Natural killer cell (primary cell): ENCODE data around the gene ATF6B. TPM values are rescaled to one million over a fixed set of nuclear protein-coding genes. Genes with fewer than 3 reads are reported as not detected.

ENCODE experiments used
- ATAC-seq, 3 donors: fragments of 150-1000 bp in 2 of 3; fragments of 200-7000 bp in 1 of 3; cut with Tn5 transposase; 1 replicate in 1 of 3; 2 replicates in 2 of 3; pipeline ENCODE4 v1.10.0; 2021; ENCODE audit warnings: mild to moderate bottlenecking in 2 of 3, moderate library complexity in 2 of 3
- DNase-seq, 2 donors: peaks; one replicate each; pipeline versions ENCODE4 v3.0.0 to v3.0.0-alpha.2; 2013 to 2021; ENCODE audit warnings: mixed read lengths in 1 of 2
- H3K27ac ChIP-seq: one replicate; pipeline ENCODE4 v1.5.1; 2013; ENCODE audit warnings: mild to moderate bottlenecking, low read length
- H3K27me3 ChIP-seq: one replicate; pipeline ENCODE4 v1.6.1; 2013; ENCODE audit warnings: low read length; ENCODE audit not compliant: control insufficient read depth, insufficient read depth
- H3K36me3 ChIP-seq: one replicate; pipeline ENCODE4 v1.6.1; 2013; ENCODE audit warnings: low read length; ENCODE audit not compliant: control insufficient read depth, insufficient read depth
- H3K4me1 ChIP-seq: one replicate; pipeline ENCODE4 v1.6.1; 2013; ENCODE audit warnings: low read length; ENCODE audit not compliant: control insufficient read depth, insufficient read depth
- H3K4me3 ChIP-seq: one replicate; pipeline ENCODE4 v1.5.1; 2013; ENCODE audit warnings: low read length
- H3K9me3 ChIP-seq: one replicate; pipeline ENCODE4 v1.6.1; 2013; ENCODE audit warnings: low read length; ENCODE audit not compliant: control insufficient read depth, insufficient read depth
- H3K27ac Mint-ChIP-seq, 2 donors: one replicate each; pipeline ENCODE4 v1.8.0; 2022; ENCODE audit warnings: mild to moderate bottlenecking in 2 of 2, mixed read lengths in 2 of 2, moderate library complexity in 1 of 2
- H3K27me3 Mint-ChIP-seq, 2 donors: one replicate each; pipeline ENCODE4 v1.8.0; 2022; ENCODE audit warnings: low read depth in 2 of 2, mixed read lengths in 2 of 2
- H3K36me3 Mint-ChIP-seq: one replicate; pipeline ENCODE4 v1.8.0; 2022; ENCODE audit warnings: mixed read lengths
- H3K4me1 Mint-ChIP-seq, 2 donors: one replicate each; pipeline ENCODE4 v1.8.0; 2022; ENCODE audit warnings: mixed read lengths in 2 of 2
- H3K4me3 Mint-ChIP-seq: one replicate; pipeline ENCODE4 v1.8.0; 2022; ENCODE audit warnings: mild to moderate bottlenecking, moderate library complexity, mixed read lengths
- H3K9me3 Mint-ChIP-seq, 2 donors: one replicate each; pipeline ENCODE4 v1.8.0; 2022; ENCODE audit warnings: mixed read lengths in 2 of 2
- WGBS: methylation state at CpG from one replicate; pipeline ENCODE4 v1.1.7; 2013; ENCODE audit warnings: missing lambda C conversion rate; ENCODE audit not compliant: insufficient coverage; 5-methylcytosine and 5-hydroxymethylcytosine counted together
- intact Hi-C: fragments of 100-400 bp; cut with micrococcal nuclease; formaldehyde crosslinking; loops from one replicate; pipeline ENCODE4 v1.14.2; 2022
- total RNA-seq, 4 donors: library from RNA; stranded (reverse); fragments of 120-200 nt in 1 of 4; gene quantifications; one replicate each; pipeline versions ENCODE4 v1.2.3 to v1.2.4, GENCODE V29; 2013 to 2022
- TF ChIP-seq, protein P1 (sequence below): fragments of 200-600 bp; IDR thresholded peaks from one replicate; pipeline ENCODE4 v1.8.0; 2022; ENCODE audit warnings: antibody characterized with exemption

ATF6B gene
- total RNA-seq, 3 donors from 2014 or later (not counting 1 experiment from before 2014, with no cell fraction given), result 157 to 187 (median 178) TPM

DNA sequence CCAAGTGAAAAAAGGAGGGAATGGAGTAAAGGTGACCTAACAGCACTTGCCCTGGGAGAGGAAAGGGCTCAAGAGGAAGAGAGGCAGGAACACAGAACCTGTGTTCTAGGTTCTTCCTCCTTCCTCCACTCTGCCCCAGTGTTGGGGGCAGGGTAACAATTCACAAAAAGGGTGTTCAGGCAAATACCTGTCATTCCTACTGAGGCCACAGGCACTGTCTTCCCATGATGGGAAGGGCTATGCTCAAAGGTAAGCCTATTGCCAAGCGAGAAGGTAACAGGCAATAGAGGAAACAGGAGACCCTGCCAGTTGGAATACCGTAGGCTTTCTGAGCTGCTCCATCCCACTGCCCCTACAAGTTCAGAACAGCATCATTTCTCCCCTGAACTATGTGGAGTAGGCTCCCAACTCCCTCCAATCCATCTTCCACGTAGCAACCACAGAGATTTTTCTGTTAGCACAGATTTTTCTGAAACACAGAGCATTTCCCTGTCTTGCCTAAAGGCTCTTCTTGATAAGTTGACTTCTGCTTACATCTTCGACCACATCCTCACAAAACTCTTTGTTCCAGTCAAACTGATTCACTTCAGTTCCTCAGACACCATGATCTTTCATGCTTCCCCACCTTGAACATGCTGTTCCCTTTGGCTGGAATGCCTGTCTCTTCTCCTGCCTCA is 45.1 kb upstream of the ATF6B start:
- H3K36me3 Mint-ChIP-seq, result no peaks in the 10 kb centered on the region
- intact Hi-C loops, result loop anchor here (10.0 kb wide), 1 partner anchor 508 kb away; the partner anchor contains the start of genes C6orf47, CSNK2B, GPANK1 and LY6G5B
- no peaks in the 10 kb centered on the region for H3K9me3 ChIP-seq
- peaks cover 42 to 59% of the 10 kb centered on the region in 2 donors for H3K4me1 Mint-ChIP-seq
- H3K36me3 ChIP-seq, result peaks cover 23% of the 10 kb centered on the region
- no peak overlapping the region for H3K4me3 ChIP-seq
- no peaks in the 10 kb centered on the region for H3K27me3 Mint-ChIP-seq
- H3K27me3 ChIP-seq, result no peaks in the 10 kb centered on the region
- 73% methylated on average over 4 of the region's 4 CpGs for WGBS
- DNase-seq (no peak), ATAC-seq (no peak)
- TF ChIP-seq, protein P1, sequence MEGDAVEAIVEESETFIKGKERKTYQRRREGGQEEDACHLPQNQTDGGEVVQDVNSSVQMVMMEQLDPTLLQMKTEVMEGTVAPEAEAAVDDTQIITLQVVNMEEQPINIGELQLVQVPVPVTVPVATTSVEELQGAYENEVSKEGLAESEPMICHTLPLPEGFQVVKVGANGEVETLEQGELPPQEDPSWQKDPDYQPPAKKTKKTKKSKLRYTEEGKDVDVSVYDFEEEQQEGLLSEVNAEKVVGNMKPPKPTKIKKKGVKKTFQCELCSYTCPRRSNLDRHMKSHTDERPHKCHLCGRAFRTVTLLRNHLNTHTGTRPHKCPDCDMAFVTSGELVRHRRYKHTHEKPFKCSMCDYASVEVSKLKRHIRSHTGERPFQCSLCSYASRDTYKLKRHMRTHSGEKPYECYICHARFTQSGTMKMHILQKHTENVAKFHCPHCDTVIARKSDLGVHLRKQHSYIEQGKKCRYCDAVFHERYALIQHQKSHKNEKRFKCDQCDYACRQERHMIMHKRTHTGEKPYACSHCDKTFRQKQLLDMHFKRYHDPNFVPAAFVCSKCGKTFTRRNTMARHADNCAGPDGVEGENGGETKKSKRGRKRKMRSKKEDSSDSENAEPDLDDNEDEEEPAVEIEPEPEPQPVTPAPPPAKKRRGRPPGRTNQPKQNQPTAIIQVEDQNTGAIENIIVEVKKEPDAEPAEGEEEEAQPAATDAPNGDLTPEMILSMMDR, result no peak
- no peak overlapping the region for H3K27ac ChIP-seq
- peaks cover 25% of the 10 kb centered on the region for H3K4me1 ChIP-seq
- no peak overlapping the region for H3K27ac Mint-ChIP-seq
- H3K9me3 Mint-ChIP-seq, result no peaks in the 10 kb centered on the region
- no peak overlapping the region for H3K4me3 Mint-ChIP-seq

DNA sequence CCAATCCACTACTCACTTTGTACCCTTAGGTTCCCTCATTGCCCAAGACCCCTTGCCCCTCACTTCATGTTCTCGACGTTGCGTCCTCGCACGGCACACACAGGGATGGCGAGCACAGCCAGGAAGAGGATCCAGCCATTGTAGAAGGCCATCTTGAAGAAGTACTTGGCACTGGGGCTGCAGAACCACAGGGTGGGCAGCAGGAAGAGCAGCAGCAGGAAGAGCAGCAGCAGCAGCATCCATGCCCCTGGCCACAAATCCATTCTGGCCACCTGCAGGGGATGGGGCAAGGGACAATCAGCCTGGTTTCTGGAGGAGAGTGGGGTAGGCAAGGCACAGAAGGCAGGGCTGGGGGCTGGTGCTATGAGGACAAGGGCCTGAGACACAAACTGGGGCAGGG is 43.2 kb upstream of the ATF6B start:
- no peak for ATAC-seq
- 98% methylated on average over 6 of the region's 6 CpGs for WGBS

DNA sequence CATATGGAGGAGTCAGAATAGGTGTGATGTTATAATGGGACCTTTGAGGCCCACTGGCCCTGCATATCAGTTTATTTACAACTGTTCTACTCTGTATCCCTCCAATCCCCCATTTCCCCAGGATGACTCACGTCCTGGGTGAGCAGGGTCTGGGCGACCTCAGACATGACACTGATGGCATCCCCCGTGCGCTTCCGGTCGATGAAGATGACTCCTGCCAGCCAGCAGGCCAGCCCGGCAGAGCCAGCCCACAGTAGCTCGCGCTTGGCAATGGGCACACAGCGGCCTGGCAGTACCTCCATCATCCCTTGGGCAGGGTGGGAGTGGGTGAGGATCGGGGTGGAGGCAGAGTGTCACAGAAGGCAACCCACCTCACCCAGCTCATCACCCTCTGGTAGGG is 42.2 kb upstream of the ATF6B start:
- TF ChIP-seq, protein P1, result no peak
- intact Hi-C loops, result loop anchor here (10.0 kb wide), 1 partner anchor 505 kb away; the partner anchor contains the start of genes C6orf47, CSNK2B, GPANK1 and LY6G5B
- DNase-seq (no peak), ATAC-seq (no peak)
- Histone ChIP-seq H3K9me3 (no peaks in the 10 kb centered on the region), H3K36me3 (peaks cover 25% of the 10 kb centered on the region), H3K27me3 (no peaks in the 10 kb centered on the region), H3K4me1 (peaks cover 2% of the 10 kb centered on the region), H3K4me3 (no peak overlapping the region), H3K27ac (no peak overlapping the region)
- Mint-ChIP-seq H3K27ac (peak overlapping the region in 1 of 2 donors; percentile 51), H3K9me3 (no peaks in the 10 kb centered on the region), H3K27me3 (no peaks in the 10 kb centered on the region), H3K4me3 (no peak overlapping the region), H3K4me1 (peaks cover 17 to 31% of the 10 kb centered on the region in 2 donors), H3K36me3 (no peaks in the 10 kb centered on the region)
- 97% methylated on average over 10 of the region's 11 CpGs for WGBS

More for the DNA sequence above, 43.2 kb upstream of the ATF6B start:
- Mint-ChIP-seq H3K4me1 (peaks cover 23 to 40% of the 10 kb centered on the region in 2 donors), H3K27ac (no peak overlapping the region), H3K36me3 (no peaks in the 10 kb centered on the region), H3K4me3 (no peak overlapping the region), H3K27me3 (no peaks in the 10 kb centered on the region), H3K9me3 (no peaks in the 10 kb centered on the region)
- Histone ChIP-seq H3K27me3 (no peaks in the 10 kb centered on the region), H3K4me1 (peaks cover 10% of the 10 kb centered on the region), H3K9me3 (no peaks in the 10 kb centered on the region), H3K36me3 (peaks cover 25% of the 10 kb centered on the region), H3K27ac (no peak overlapping the region), H3K4me3 (no peak overlapping the region)
- no peak for DNase-seq
- intact Hi-C loops, result loop anchor here (10.0 kb wide), 1 partner anchor 506 kb away; the partner anchor contains the start of genes C6orf47, CSNK2B, GPANK1 and LY6G5B
- TF ChIP-seq, protein P1, result no peak
